ENCODE data around the gene PILRA. TPM values are rescaled to one million over a fixed set of nuclear protein-coding genes. Genes with fewer than 3 reads are reported as not detected.

The PILRA gene
- total and polyA plus RNA-seq, 10 of the 15 experiments (the other 5 are each of a cell fraction or from before 2014, with no cell fraction given): 6.6 to 43.3 (median 11.5) TPM

DNA sequence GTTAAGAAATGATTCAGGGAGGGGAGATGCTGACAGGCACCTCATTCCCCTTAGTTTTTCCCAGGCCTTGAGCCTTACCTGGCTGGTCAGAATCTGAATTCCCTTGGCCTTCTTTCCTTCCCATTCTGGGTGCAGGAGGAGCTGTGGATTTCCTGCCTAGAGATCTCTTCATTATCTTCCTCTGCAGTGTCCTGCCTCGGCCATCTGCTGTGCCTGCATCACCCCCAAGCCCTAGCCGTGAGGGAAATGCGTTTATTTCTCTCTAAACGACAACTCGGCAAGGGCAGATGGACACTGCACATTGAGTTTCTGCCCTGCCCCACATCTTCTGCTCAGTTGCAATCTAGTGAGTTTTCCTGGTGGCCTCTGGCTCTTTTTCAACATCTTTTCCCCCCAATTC lies 28.5 kb downstream of the PILRA start:
- no peak overlapping the region for H3K4me2 ChIP-seq (ENCODE audit: control insufficient read depth, insufficient read depth)
- H3K9me3 ChIP-seq (replicated peaks; ENCODE audit: control insufficient read depth, insufficient read depth, low read length): no peaks in the 10 kb centered on the region
- no peaks in the 10 kb centered on the region for H4K20me1 ChIP-seq (ENCODE audit: control insufficient read depth, insufficient read depth)
- no peak overlapping the region for H3K4me3 ChIP-seq
- ChIA-PET CTCF (interaction anchor here (1.8 kb wide), 1 partner anchor 14 kb away, joined by 5 read pairs; no protein-coding TSS in a partner anchor), RAD21 (ENCODE audit: unreplicated experiment) (interaction anchor here (3.8 kb wide), 1 partner anchor 27 kb away, joined by 16 read pairs; no protein-coding TSS in a partner anchor), POLR2A (interaction anchor here (1.4 to 2.2 kb wide), 2 partner anchors 24 to 27 kb away, joined by 4 to 6 read pairs; no protein-coding TSS in a partner anchor), SMC1A (ENCODE audit: uncharacterized antibody, unreplicated experiment) (interaction anchor here (0.9 to 1.4 kb wide), 6 partner anchors 13 to 269 kb away, joined by 3 to 4 read pairs (median 4); no protein-coding TSS in a partner anchor)
- TF ChIP-seq CHD1 (IDR thresholded peaks at IDR 0.05; ENCODE audit: low read depth, low read length): no peak
- TF ChIP-seq ASH2L (IDR thresholded peaks at IDR 0.05; ENCODE audit: borderline replicate concordance, low read depth): no peak
- TF ChIP-seq, protein P1, sequence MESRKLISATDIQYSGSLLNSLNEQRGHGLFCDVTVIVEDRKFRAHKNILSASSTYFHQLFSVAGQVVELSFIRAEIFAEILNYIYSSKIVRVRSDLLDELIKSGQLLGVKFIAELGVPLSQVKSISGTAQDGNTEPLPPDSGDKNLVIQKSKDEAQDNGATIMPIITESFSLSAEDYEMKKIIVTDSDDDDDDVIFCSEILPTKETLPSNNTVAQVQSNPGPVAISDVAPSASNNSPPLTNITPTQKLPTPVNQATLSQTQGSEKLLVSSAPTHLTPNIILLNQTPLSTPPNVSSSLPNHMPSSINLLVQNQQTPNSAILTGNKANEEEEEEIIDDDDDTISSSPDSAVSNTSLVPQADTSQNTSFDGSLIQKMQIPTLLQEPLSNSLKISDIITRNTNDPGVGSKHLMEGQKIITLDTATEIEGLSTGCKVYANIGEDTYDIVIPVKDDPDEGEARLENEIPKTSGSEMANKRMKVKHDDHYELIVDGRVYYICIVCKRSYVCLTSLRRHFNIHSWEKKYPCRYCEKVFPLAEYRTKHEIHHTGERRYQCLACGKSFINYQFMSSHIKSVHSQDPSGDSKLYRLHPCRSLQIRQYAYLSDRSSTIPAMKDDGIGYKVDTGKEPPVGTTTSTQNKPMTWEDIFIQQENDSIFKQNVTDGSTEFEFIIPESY (IDR thresholded peaks at IDR 0.05): no peak
- TF ChIP-seq NFYA (IDR thresholded peaks at IDR 0.05; ENCODE audit: borderline replicate concordance, low read depth, low read length): no peak
- no peak for TF ChIP-seq CUX1 (IDR thresholded peaks at IDR 0.05; ENCODE audit: insufficient replicate concordance, low read depth, low read length)
- H3K4me1 ChIP-seq (ENCODE audit: control insufficient read depth, insufficient read depth, low read length): peaks cover 10% of the 10 kb centered on the region
- WGBS (ENCODE audit: insufficient coverage, insufficient replicate concordance, low lambda C conversion rate, missing lambda C conversion rate): 76% methylated on average over 5 of the region's 5 CpGs
- ATAC-seq: no peak
- H3K27me3 ChIP-seq (replicated peaks in 1 of 2; ENCODE audit: control insufficient read depth in 2 of 2, insufficient read depth in 2 of 2, low read length in 1 of 2): no peaks in the 10 kb centered on the region
- no peak overlapping the region for H2AFZ ChIP-seq (ENCODE audit: control insufficient read depth, low read depth, low read length)
- BruUV-seq (replicated peaks): no TSS peak
- H3K36me3 ChIP-seq (ENCODE audit: control insufficient read depth in 2 of 2, insufficient read depth in 2 of 2, low read length in 1 of 2): no peaks in the 10 kb centered on the region
- no peak for FAIRE-seq
- H3K27ac ChIP-seq (ENCODE audit: control insufficient read depth, insufficient read depth): no peak overlapping the region
- no peak overlapping the region for H3K9ac ChIP-seq (ENCODE audit: control insufficient read depth, insufficient read depth, low read length)
- DNase-seq (ENCODE audit: low read depth, low spot score): no peak
- in situ Hi-C loops (cut with MboI) (no loop called here), intact Hi-C loops (cut with micrococcal nuclease; ENCODE audit: unreplicated experiment) (no loop called here)
- no peaks in the 10 kb centered on the region for H3K79me2 ChIP-seq (ENCODE audit: control insufficient read depth, insufficient read depth, low read length)
